Hepatocyte (in vitro differentiated cells): Measurements from ENCODE around the gene TUFM. TPM values are rescaled to one million over a fixed set of nuclear protein-coding genes. Genes with fewer than 3 reads are reported as not detected.

Experiments
- DNase-seq: peaks from one replicate; pipeline ENCODE4 v3.0.0-alpha.2; 2016; ENCODE audit warnings: low spot score
- H2AFZ ChIP-seq: fragments of 200-600 bp; sonication (generic); 2 replicates; pipeline ENCODE4 v1.6.0; 2016; ENCODE audit warnings: antibody characterized with exemption, mild to moderate bottlenecking
- H3K27ac ChIP-seq: fragments of 200-600 bp; sonication (generic); 2 replicates; pipeline ENCODE4 v1.5.1; 2016; ENCODE audit warnings: mild to moderate bottlenecking
- H3K27me3 ChIP-seq: fragments of 200-600 bp; sonication (generic); 2 replicates; pipeline ENCODE4 v1.6.1; 2016
- H3K36me3 ChIP-seq: fragments of 200-600 bp; sonication (generic); replicated peaks from 2 replicates; pipeline ENCODE4 v1.5.1; 2016; ENCODE audit warnings: low read depth; ENCODE audit not compliant: insufficient read depth
- H3K4me1 ChIP-seq: fragments of 200-600 bp; sonication (generic); 2 replicates; pipeline ENCODE4 v1.5.1; 2016; ENCODE audit warnings: mild to moderate bottlenecking, moderate library complexity; ENCODE audit not compliant: insufficient read depth
- H3K4me2 ChIP-seq: fragments of 200-600 bp; sonication (generic); 2 replicates; pipeline ENCODE4 v1.6.0; 2016
- H3K4me3 ChIP-seq: fragments of 200-600 bp; sonication (generic); 2 replicates; pipeline ENCODE4 v1.5.1; 2016; ENCODE audit warnings: mild to moderate bottlenecking
- H3K79me2 ChIP-seq: fragments of 200-600 bp; sonication (generic); 2 replicates; pipeline ENCODE4 v1.6.0; 2017; ENCODE audit warnings: mild to moderate bottlenecking
- H3K9me2 ChIP-seq: fragments of 200-600 bp; sonication (generic); replicated peaks from 2 replicates; pipeline ENCODE4 v1.6.0; 2017; ENCODE audit warnings: mild to moderate bottlenecking; ENCODE audit not compliant: insufficient read depth
- H3K9me3 ChIP-seq: fragments of 200-600 bp; sonication (generic); 2 replicates; pipeline ENCODE4 v1.5.1; 2016; ENCODE audit warnings: low read depth, mild to moderate bottlenecking
- H4K20me1 ChIP-seq: fragments of 200-600 bp; sonication (generic); 2 replicates; pipeline ENCODE4 v1.6.0; 2016; ENCODE audit warnings: mild to moderate bottlenecking; ENCODE audit not compliant: insufficient read depth, poor library complexity, severe bottlenecking
- EZH2 ChIP-seq: fragments of 200-600 bp; sonication (generic); IDR thresholded peaks from 2 replicates; pipeline ENCODE4 v1.6.1; 2016; ENCODE audit warnings: antibody characterized with exemption, mild to moderate bottlenecking, borderline replicate concordance
- EZH2phosphoT487 ChIP-seq: fragments of 200-600 bp; sonication (generic); IDR thresholded peaks from one replicate; pipeline ENCODE4 v1.6.1; 2018; ENCODE audit warnings: antibody characterized with exemption, mild to moderate bottlenecking, low read depth, moderate library complexity; ENCODE audit not compliant: unreplicated experiment, severe bottlenecking
- WGBS: methylation state at CpG from one replicate; pipeline ENCODE4 v1.1.6; 2016; ENCODE audit warnings: low lambda C conversion rate; ENCODE audit errors: missing lambda C conversion rate; 5-methylcytosine and 5-hydroxymethylcytosine counted together
- polyA plus RNA-seq: library from polyadenylated mRNA; unstranded; fragments of >200 nt; fragmentation: Nextera tagmentation; extraction: Ambion mirVana; gene quantifications from 2 replicates; pipeline ENCODE4 v1.2.1, GENCODE V29; 2016
- total RNA-seq: library from RNA; depleted of rRNA; stranded (reverse); fragments of >200 nt; gene quantifications from 2 replicates; pipeline ENCODE4 v1.2.3, GENCODE V29; 2014
- TF ChIP-seq, protein P1 (sequence below): fragments of 200-600 bp; sonication (generic); IDR thresholded peaks from 2 replicates; pipeline ENCODE4 v1.5.1; 2016; ENCODE audit warnings: antibody characterized with exemption, mild to moderate bottlenecking; ENCODE audit not compliant: poor library complexity

TUFM gene
- total and polyA plus RNA-seq, 2 experiments from 2014 or later = 107 to 244 TPM

DNA sequence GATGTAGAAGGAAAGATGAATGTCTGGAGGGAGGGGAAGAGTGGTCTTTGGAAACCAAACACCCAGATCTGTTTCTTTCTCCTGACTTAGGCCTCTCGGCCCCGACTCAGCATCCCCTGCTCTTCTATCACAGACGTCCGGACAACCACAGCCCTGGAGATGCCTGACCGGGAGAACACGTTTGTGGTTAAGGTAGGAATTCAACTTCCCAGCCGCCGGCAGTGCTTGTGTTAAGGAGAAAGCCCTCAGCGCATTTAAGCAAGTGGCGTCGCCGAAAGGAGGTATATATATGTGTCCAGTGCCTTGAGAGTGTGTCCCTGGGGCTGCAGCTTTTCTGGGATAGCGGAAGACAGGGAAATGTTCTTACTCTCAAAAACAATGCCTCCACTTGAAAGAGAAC lies 21.1 kb upstream of the TUFM start:
- 98% methylated on average over 13 of the region's 13 CpGs for WGBS
- TF ChIP-seq EZH2 (no peak), EZH2phosphoT487 (no peak)
- H3K36me3 ChIP-seq = no peaks in the 10 kb centered on the region

DNA sequence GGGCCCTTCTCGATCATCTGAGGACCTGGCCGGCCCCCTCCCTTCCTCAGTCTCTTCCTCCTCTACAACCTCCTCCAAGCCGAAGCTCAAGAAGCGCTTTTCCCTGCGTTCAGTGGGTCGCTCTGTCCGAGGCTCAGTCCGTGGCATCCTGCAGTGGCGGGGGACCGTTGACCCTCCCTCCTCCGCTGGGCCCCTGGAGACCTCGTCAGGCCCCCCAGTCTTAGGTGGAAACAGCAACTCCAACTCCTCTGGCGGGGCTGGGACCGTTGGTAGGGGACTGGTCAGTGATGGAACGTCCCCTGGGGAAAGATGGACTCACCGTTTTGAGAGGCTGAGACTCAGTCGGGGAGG lies 20.3 kb upstream of the TUFM start:
- H3K4me2 ChIP-seq = peak overlapping the region; percentile 93
- no peaks in the 10 kb centered on the region for H3K9me3 ChIP-seq
- no peaks in the 10 kb centered on the region for H3K36me3 ChIP-seq

More for the DNA sequence above, 21.1 kb upstream of the TUFM start:
- Histone ChIP-seq H4K20me1 (peaks cover 9% of the 10 kb centered on the region), H3K9me2 (no peaks in the 10 kb centered on the region), H3K79me2 (peaks cover 38% of the 10 kb centered on the region), H3K4me3 (no peak overlapping the region), H3K4me2 (no peak overlapping the region), H2AFZ (no peak overlapping the region), H3K27ac (no peak overlapping the region), H3K9me3 (no peaks in the 10 kb centered on the region), H3K27me3 (no peaks in the 10 kb centered on the region), H3K4me1 (peaks cover 13% of the 10 kb centered on the region)
- DNase-seq = no peak

DNA sequence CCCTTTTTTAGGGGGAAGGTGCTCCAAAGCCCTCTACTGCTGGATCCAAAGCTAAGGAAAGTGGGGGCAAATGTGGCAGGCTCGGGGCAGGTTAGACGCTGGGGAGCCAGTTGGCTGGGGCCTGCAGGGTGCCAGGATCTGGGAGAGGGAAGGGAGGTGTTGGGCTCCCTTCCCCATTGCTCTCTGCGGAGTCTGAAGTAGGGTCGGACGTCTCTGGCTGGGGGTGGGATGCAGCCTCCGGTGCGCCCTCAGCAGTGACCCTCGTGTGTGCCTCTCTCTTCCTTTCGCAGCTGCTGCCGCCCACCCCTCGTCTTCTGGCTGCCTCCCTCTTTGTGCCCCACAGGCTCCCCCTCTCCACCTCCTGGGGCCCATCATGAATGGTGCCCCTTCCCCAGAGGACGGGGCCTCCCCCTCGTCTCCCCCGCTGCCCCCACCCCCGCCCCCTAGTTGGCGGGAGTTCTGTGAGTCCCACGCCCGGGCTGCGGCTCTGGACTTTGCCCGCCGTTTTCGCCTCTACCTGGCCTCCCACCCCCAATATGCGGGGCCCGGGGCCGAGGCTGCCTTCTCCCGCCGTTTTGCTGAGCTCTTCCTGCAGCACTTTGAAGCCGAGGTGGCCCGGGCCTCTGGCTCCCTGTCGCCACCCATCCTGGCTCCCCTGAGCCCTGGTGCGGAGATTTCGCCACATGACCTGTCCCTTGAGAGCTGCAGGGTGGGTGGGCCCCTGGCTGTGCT lies 19.7 kb upstream of the TUFM start:
- Histone ChIP-seq H3K4me2 (peak overlapping the region; percentile 93), H3K4me1 (peaks cover 13% of the 10 kb centered on the region), H2AFZ (no peak overlapping the region), H3K27me3 (no peaks in the 10 kb centered on the region), H3K9me3 (no peaks in the 10 kb centered on the region), H3K4me3 (no peak overlapping the region), H3K9me2 (no peaks in the 10 kb centered on the region), H3K36me3 (no peaks in the 10 kb centered on the region), H3K27ac (no peak overlapping the region), H4K20me1 (peaks cover 9% of the 10 kb centered on the region), H3K79me2 (peaks cover 43% of the 10 kb centered on the region)
- DNase-seq = no peak
- WGBS = 92% methylated on average over 15 of the region's 32 CpGs
- TF ChIP-seq EZH2phosphoT487 (no peak), EZH2 (no peak)
- TF ChIP-seq, protein P1, sequence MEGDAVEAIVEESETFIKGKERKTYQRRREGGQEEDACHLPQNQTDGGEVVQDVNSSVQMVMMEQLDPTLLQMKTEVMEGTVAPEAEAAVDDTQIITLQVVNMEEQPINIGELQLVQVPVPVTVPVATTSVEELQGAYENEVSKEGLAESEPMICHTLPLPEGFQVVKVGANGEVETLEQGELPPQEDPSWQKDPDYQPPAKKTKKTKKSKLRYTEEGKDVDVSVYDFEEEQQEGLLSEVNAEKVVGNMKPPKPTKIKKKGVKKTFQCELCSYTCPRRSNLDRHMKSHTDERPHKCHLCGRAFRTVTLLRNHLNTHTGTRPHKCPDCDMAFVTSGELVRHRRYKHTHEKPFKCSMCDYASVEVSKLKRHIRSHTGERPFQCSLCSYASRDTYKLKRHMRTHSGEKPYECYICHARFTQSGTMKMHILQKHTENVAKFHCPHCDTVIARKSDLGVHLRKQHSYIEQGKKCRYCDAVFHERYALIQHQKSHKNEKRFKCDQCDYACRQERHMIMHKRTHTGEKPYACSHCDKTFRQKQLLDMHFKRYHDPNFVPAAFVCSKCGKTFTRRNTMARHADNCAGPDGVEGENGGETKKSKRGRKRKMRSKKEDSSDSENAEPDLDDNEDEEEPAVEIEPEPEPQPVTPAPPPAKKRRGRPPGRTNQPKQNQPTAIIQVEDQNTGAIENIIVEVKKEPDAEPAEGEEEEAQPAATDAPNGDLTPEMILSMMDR = no peak

More for the DNA sequence above, 20.3 kb upstream of the TUFM start:
- Histone ChIP-seq H3K27ac (no peak overlapping the region), H3K79me2 (peaks cover 43% of the 10 kb centered on the region), H4K20me1 (peaks cover 9% of the 10 kb centered on the region), H3K4me3 (no peak overlapping the region), H3K4me1 (peaks cover 13% of the 10 kb centered on the region), H3K27me3 (no peaks in the 10 kb centered on the region), H3K9me2 (no peaks in the 10 kb centered on the region), H2AFZ (no peak overlapping the region)
- DNase-seq = no peak
- TF ChIP-seq EZH2phosphoT487 = no peak
- TF ChIP-seq, protein P1 = no peak
- no peak for TF ChIP-seq EZH2
- WGBS = 95% methylated on average over 17 of the region's 17 CpGs

DNA sequence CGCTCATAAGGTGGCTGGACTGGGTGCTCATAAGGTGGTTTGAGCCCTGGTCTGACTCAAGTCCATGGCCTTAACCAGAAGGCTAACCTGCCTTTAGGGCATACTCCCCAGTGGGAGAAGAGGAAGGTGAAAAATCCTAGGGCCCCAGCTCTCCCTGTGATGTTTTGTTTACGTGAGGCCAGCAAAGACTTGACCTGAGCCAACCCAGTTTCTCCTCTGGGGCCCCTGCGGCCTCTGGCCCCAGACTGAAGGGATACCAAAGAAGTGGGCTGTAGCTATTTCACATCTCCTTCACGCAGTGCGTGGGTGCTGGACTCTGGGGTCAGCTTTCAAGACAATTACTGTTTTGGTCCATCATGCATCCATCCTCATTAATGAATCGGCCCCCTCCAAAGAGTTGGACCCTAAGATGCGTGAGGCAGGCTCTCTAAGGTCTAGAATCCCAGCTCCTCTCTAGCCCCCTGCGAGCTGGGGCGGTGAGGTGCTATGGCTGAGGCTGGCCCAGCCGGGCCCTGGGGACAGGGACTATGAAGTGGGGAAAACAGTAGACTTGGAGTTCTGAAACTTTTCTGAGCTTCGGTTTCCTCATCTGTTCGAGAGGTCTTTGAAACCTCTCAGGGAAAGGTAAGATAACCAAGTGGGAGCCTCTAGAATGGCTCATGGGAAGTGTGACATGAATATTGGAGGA lies 19.0 kb upstream of the TUFM start:
- Histone ChIP-seq H3K4me3 (peak overlapping the region; percentile 10), H3K4me1 (peaks cover 13% of the 10 kb centered on the region), H3K4me2 (peak overlapping the region; percentile 93), H3K9me3 (no peaks in the 10 kb centered on the region), H3K36me3 (no peaks in the 10 kb centered on the region), H3K9me2 (no peaks in the 10 kb centered on the region), H3K27ac (peak overlapping the region; percentile 97), H4K20me1 (peaks cover 9% of the 10 kb centered on the region), H2AFZ (no peak overlapping the region), H3K27me3 (no peaks in the 10 kb centered on the region), H3K79me2 (peaks cover 43% of the 10 kb centered on the region)
- no peak for DNase-seq
- 87% methylated on average over 12 of the region's 12 CpGs for WGBS
- TF ChIP-seq EZH2 (no peak), EZH2phosphoT487 (no peak)
- TF ChIP-seq, protein P1 = no peak
